ENCODE measurements around the gene GPLD1.

- TF ChIP-seq CTCF (IDR thresholded peaks at IDR 0.05), result no peak
- TF ChIP-seq POLR2A (IDR thresholded peaks at IDR 0.05), result no peak
These were observed 101.6 kb downstream of the GPLD1 start for GRCh38 chr6:24387818-24388217.
